HG02884 (cell line): ENCODE results near the gene NAMPT.
"Not testable (repeated sequence)": the region's sequence is repeated elsewhere in the genome, so short reads cannot be mapped to it uniquely, and the experiment has no call there.

Experiments used
- ATAC-seq: cut with Tn5 transposase; IDR thresholded peaks from one replicate; pipeline ENCODE4 v1.9.1; 2021; ENCODE audit warnings: mild to moderate bottlenecking, moderate library complexity; ENCODE audit not compliant: unreplicated experiment

The NAMPT gene

DNA sequence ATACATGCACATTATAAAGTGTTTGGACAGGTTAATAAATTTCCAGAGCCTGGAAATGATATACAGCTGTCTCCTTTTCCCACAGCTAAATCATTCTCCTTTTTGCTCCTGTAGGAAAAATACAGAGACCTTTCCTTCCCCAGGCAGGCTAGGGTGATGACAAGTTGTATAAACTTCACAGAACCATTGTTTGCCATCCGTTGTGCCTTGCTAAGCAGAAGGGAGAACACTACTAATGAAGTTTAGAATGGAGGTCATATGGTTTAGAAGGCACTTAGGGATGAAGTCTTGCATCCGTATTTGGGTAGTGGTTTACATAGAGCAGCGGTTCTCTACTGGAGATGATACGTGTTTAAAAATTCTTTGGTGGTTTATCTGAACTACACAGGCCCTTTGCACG, 46.0 kb downstream of the NAMPT start:
- ATAC-seq, result no peak

DNA sequence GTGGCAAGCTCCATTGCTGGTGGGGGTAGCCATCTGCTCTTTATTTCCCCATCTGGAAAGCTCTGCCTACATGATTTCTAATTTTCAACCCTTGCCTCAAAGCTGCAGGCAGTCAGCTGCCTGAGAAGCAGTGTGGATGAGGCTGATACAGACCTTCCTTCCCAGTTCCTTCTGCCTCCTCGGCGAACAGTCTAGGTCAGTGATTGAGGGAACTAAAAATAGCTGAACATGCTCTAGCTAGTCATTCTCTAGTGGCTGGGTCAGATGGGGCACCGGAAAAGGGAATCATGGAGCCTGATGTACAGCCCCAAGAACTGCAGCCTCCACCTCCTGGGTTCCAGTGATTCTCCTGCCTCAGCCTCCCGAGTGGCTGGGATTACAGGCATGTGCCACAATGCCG, 48.7 kb downstream of the NAMPT start:
- ATAC-seq, result no peak

DNA sequence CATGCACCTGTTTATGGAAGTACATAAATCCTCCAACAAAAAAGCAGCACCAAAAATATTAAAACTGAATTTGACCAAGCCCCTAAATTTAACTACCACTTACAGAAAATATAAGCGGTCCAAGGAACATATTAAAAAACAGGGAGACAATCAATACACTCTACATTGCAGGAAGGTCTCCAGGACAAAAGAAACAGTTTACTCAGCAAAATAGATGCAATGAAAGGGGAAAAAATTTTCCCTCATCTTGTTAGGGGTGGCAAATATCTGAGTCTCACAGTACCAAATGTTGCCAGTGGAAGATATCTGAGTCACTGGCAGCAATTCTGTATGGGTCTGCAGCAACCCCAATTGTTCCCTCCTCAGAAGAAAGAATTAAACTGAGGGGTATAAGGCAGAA, 50.4 kb downstream of the NAMPT start:
- no peak for ATAC-seq

- no peak for ATAC-seq
Observed at GRCh38 chr7:106231856-106232490, 52.8 kb downstream of the NAMPT start.

DNA sequence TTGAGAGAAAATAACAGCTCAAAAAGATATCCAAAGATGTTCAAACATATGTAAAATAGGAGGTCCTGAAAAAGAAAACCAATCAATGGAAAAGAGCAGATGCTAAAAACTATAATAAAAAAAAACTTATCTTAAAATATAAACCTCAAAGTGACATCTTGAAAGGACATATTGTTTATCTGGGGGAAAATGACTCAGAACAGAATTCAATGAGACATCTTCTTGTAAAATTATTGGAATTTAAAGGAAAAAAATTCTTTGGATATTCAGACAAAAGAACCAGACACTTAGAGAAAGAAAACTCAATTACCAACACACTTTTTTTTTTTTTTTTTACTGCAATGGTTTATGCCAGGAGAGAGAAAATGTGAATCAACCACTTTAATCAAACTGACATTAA, 58.9 kb downstream of the NAMPT start:
- ATAC-seq, result no peak

- no peak for ATAC-seq
Observed at GRCh38 chr7:106224797-106225196, 60.0 kb downstream of the NAMPT start.

DNA sequence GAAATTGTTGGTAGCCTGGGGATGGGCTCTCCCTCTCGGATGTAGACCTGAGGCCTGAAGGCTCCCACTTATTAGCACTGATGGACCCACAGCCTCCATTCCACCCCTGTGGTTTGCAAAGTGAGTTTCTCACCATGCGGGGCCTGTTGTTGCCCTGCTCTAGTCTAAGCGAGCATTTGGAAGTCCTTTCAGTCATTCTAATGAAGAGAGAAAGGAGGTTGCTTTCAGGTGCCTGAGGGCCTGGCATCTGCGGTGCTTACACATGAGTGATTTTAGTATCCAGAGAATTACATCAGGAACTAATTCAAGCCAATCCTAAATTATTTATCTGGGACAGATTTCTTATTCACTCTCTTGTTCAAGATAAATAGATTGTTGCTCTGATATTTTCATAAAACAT, 61.6 kb downstream of the NAMPT start:
- no peak for ATAC-seq

DNA sequence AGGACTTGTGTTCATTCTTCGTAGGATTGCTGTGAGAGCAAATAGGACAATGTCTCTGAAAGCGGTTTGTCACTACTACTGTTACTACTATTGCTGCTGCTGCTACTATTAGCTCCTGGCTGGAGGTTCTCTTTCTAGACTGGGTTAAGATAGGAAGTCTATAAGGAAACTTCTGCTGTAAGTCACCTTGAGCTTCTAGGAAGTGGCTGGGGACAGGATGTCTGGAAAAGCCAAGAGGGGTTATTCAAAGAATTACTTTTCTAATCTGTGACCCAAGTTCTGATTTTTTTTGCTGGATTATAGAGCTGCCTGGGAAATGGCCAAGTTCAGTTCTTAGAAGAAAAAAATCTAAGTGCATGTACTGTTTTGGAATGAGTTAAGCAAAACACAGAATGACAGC, 62.2 kb downstream of the NAMPT start:
- no peak for ATAC-seq

DNA sequence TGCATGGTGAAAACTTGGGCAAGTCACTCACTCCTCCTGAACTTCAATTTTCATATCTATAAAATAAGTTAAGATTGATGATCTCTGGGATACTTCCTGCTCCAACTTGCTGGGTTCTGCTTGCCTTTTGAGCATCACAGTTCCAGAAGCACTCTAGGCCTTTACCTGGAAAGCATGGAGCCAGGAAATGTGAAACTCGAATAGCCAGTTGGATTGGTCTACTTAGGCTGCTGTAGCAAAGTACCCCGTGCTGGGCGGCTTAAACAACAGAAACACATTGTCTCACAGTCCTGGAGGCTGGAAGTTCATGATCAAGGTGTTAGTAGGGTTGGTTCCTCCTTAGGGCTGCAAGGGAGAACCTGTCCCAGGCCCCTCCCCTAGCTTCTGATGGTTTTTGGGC, 64.5 kb downstream of the NAMPT start:
- no peak for ATAC-seq

DNA sequence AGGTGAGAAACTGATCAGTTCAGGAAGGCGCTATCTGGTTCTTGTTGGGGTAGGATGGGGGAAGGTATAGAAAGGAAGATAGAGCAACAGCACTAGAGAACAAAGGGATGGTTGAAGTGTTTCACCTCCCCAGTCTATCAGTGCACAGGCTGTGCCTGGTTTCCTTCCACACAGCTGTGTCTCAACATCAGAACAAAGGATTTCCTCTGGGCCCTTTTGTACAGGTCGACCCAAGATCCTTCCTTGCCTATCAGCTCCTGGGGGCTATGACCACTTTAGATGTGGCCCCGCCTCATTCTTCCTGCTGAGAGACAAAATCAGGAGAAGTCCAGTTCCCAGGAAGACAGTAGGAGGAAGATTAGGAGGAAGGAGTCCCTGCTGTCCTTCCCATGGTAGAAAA, 65.6 kb downstream of the NAMPT start:
- no peak for ATAC-seq

GRCh38 chr7:106218546-106218945, 66.2 kb downstream of the NAMPT start:
- no peak for ATAC-seq

GRCh38 chr7:106216923-106217542, 67.8 kb downstream of the NAMPT start:
- ATAC-seq, result no peak

DNA sequence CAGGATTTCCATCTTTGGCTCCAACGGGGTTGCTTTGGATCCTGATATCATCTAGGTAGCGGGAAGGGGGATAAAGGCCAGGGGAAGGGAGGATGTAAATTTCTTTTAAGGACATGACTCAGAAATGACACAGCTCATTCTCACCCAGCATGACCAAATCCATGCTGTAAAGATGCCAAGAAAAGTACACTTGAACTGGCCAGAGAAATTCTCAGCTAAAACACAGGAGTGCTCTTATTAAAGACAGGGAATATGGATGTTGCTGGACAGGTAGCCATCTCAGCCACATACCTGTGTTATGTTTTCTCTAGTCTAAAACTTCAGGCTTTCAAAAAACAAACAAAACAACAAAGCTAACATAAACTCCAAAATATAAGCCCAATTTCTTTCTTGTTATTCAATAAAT, 68.3 kb downstream of the NAMPT start:
- ATAC-seq, result no peak

DNA sequence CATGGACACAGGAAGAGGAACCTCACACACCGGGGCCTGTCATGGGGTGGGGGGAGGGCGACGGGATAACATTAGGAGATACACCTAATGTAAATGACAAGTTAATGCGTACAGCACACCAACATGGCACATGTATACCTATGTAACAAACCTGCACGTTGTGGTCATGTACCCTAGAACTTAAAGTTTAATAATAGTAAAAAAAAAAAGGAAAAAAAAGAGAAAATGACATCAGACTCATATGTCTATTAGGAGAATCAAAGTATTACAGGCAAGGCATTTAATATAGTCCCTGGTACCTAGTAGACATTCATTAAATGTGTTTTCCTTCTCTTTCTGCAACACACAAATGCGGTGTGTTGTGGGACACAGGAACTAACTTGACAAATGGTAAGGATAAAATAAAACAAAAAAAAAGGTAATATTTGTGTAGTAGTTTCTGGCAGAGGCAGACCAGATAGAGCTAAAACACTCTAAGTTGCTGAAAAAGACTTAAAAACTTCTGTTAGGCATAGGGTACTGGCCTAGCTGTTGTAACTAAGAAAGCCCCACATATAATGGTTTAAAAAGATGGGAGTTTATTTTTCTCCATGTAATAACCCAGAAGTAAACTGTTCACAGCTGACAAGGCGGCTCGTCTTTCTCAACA, 68.8 kb downstream of the NAMPT start:
- no peak for ATAC-seq

DNA sequence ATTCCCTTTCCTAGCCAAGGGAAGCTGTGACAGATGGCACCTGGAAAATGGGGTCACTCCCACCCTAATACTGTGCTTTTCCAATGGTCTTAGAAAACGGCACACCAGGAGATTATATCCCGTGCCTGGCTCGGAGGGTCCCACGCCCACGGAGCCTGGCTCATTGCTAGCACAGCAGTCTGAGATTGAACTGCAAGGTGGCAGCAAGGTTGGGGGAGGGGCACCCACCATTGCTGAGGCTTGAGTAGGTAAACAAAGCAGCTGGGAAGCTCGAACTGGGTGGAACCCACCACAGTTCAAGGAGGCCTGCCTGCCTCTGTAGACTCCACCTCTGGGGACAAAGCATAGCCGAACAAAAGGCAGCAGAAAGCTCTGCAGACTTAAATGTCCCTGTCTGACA, 75.8 kb downstream of the NAMPT start:
- not testable (repeated sequence) for ATAC-seq

- ATAC-seq, result no peak
Observed at GRCh38 chr7:106206826-106207541, 77.8 kb downstream of the NAMPT start.

- ATAC-seq, result no peak
Observed at GRCh38 chr7:106205621-106206222, 79.1 kb downstream of the NAMPT start.

- ATAC-seq, result no peak
Observed at GRCh38 chr7:106203473-106203872, 81.3 kb downstream of the NAMPT start.

GRCh38 chr7:106201164-106201563, 83.6 kb downstream of the NAMPT start:
- ATAC-seq, result no peak

DNA sequence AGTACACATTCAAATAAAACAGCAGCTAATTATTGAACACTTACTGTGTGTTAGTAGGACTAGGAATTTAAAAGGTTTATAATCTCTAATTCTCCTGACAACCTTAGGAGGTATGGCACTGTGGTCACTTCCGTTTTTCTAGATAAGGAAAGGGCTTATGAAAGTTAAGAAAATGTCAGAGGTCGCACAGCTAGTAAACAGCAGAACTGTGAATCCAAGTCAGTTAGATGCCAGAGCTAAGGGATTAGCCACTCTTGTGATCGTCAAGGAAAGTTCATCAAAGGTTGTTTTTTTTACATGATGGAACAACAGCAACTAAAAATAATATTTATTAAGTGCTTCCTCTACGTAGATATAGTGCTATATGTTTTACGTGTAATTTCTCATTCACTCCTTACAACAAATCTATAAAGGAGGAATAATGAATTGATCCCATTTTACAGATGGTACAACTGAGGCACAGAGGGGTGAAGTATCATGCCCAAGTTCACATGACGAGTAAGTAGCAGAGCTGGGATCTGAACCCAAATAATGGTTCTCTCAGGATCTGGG, 84.9 kb downstream of the NAMPT start:
- no peak for ATAC-seq

- ATAC-seq, result no peak
Observed at GRCh38 chr7:106199024-106199423, 85.8 kb downstream of the NAMPT start.
